ENCODE measurements around the gene ITGA3.

DNA sequence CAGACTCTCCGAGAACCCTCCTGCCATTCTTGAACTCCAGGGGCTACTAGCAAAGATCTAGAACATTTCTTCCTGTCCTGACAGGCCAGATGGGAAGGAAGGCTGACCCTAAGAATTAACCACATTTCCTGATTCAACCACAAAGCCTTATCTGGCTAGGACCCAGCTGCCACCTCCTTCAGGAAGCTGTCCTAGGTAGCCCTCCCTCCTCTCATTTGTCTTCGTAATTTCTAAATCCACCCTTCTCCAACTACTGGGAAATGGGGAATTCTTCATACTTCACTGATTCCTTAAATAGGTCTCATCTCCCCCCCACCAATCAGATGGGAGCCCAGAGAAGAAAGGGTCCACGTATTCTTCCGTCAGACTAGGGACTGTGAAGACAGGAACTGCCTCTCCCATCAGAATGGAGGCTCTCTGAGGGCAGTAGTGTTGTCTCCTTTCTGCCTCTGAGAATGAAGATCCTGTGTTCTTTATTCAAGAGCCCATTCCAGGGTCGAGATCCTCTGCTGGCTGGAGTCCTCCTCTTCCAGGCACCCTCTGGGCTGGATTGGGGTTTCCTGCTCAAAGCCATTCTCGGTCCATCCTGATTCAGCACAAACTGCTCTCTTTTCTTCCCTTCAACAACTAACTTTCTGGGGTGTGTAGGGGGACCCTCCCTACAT lies 71.9 kb downstream of the ITGA3 start:
- TF ChIP-seq, protein P1, sequence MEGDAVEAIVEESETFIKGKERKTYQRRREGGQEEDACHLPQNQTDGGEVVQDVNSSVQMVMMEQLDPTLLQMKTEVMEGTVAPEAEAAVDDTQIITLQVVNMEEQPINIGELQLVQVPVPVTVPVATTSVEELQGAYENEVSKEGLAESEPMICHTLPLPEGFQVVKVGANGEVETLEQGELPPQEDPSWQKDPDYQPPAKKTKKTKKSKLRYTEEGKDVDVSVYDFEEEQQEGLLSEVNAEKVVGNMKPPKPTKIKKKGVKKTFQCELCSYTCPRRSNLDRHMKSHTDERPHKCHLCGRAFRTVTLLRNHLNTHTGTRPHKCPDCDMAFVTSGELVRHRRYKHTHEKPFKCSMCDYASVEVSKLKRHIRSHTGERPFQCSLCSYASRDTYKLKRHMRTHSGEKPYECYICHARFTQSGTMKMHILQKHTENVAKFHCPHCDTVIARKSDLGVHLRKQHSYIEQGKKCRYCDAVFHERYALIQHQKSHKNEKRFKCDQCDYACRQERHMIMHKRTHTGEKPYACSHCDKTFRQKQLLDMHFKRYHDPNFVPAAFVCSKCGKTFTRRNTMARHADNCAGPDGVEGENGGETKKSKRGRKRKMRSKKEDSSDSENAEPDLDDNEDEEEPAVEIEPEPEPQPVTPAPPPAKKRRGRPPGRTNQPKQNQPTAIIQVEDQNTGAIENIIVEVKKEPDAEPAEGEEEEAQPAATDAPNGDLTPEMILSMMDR (IDR thresholded peaks at IDR 0.05): no peak
- no peak for TF ChIP-seq ZFX (IDR thresholded peaks at IDR 0.05; ENCODE audit: borderline replicate concordance)
